Erythroblast (primary cell): ENCODE measurements around the gene KIF6.

Experiments used
- GATA1 ChIP-seq: IDR thresholded peaks from 2 replicates; pipeline ENCODE4 v1.6.1; 2011; ENCODE audit warnings: low read depth, mild to moderate bottlenecking, control low read depth, low read length, moderate library complexity
- POLR2A ChIP-seq: IDR thresholded peaks from 2 replicates; pipeline ENCODE4 v1.6.1; 2011; ENCODE audit warnings: mild to moderate bottlenecking, low read length

- no peak for TF ChIP-seq POLR2A
- TF ChIP-seq GATA1: no peak
These were observed 374.3 kb downstream of the KIF6 start for GRCh38 chr6:39350723-39351505.
